Right lobe of liver (tissue), 4 donors: Measurements from ENCODE around the gene SEPSECS.

Experiments used
- CTCF ChIP-seq, 4 donors: fragments of 200-600 bp in 3 of 4; fragments of 450-650 bp in 1 of 4; IDR thresholded peaks; one replicate each; pipeline versions ENCODE4 v1.5.1 to v1.8.0; 2016 to 2022; ENCODE audit warnings: antibody characterized with exemption in 4 of 4, mild to moderate bottlenecking in 2 of 4
- POLR2A ChIP-seq: fragments of 450-650 bp; IDR thresholded peaks from one replicate; pipeline ENCODE4 v1.6.1; 2017; ENCODE audit warnings: antibody characterized with exemption, mild to moderate bottlenecking
- donor health status: DM: no; HTN: no; CAD: no.
- donor health status: DM: no; HTN: no; CAD: no.
- donor health status: DM: no; HTN: yes; CAD: no.

- TF ChIP-seq CTCF (IDR thresholded peaks at IDR 0.05): no peak
- TF ChIP-seq POLR2A: no peak
Measured at GRCh38 chr4:25090516-25090915, 69.7 kb downstream of the SEPSECS start.
